Measurements from ENCODE around the gene COPG1. TPM values are rescaled to one million over a fixed set of nuclear protein-coding genes. Genes with fewer than 3 reads are reported as not detected.

Gene COPG1
- total and polyA plus RNA-seq, 10 of the 15 experiments (the other 5 are each of a cell fraction or from before 2014, with no cell fraction given): 54.8 to 143 (median 91.2) TPM

GRCh38 chr3:129278439-129278965 lies 29.1 kb downstream of the COPG1 start, which contains the start of gene HMCES (continued):
- TF ChIP-seq, protein P1, sequence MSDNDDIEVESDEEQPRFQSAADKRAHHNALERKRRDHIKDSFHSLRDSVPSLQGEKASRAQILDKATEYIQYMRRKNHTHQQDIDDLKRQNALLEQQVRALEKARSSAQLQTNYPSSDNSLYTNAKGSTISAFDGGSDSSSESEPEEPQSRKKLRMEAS (IDR thresholded peaks at IDR 0.05; ENCODE audit: low read depth, low read length): no peak
- peak; percentile 56; the same call in 1 of the 2 replicates for TF ChIP-seq CBFB (IDR thresholded peaks at IDR 0.05; ENCODE audit: low read depth)
- TF ChIP-seq ZBED1 (IDR thresholded peaks at IDR 0.05; ENCODE audit: borderline replicate concordance): 0 out of 2 replicates have a peak, but pooled peaks have one; percentile 28
- TF ChIP-seq SMAD5 (IDR thresholded peaks at IDR 0.05; ENCODE audit: low read depth): 0 out of 2 replicates have a peak, but pooled peaks have one; percentile 40
- TF ChIP-seq ZSCAN29 (IDR thresholded peaks at IDR 0.05): no peak
- TF ChIP-seq ZNF24 (IDR thresholded peaks at IDR 0.05): peak; percentile 32; the same call in 1 of the 2 replicates
- TF ChIP-seq ZNF622 (IDR thresholded peaks at IDR 0.05): no peak
- 0 out of 2 replicates have a peak, but pooled peaks have one; percentile 28 for TF ChIP-seq NBN (IDR thresholded peaks at IDR 0.05)
- no peak for TF ChIP-seq NFYB (IDR thresholded peaks at IDR 0.05; ENCODE audit: insufficient read depth, low read depth, low read length)
- no peak for TF ChIP-seq RUNX3 (IDR thresholded peaks at IDR 0.05; ENCODE audit: low read length)
- TF ChIP-seq BCL11A (IDR thresholded peaks at IDR 0.05; ENCODE audit: low read depth, low read length): no peak
- no peak for TF ChIP-seq BMI1 (IDR thresholded peaks at IDR 0.05; ENCODE audit: borderline replicate concordance)
- TF ChIP-seq BCL3 (IDR thresholded peaks at IDR 0.05; ENCODE audit: borderline replicate concordance, insufficient read depth, low read depth, low read length, poor library complexity, severe bottlenecking): peak; percentile 32
- TF ChIP-seq NR2C2 (IDR thresholded peaks at IDR 0.05; ENCODE audit: borderline replicate concordance, control insufficient read depth, insufficient read length, low read depth): no peak
- no peak for TF ChIP-seq ESRRA (IDR thresholded peaks at IDR 0.05; ENCODE audit: low read length)
- TF ChIP-seq, protein P2, sequence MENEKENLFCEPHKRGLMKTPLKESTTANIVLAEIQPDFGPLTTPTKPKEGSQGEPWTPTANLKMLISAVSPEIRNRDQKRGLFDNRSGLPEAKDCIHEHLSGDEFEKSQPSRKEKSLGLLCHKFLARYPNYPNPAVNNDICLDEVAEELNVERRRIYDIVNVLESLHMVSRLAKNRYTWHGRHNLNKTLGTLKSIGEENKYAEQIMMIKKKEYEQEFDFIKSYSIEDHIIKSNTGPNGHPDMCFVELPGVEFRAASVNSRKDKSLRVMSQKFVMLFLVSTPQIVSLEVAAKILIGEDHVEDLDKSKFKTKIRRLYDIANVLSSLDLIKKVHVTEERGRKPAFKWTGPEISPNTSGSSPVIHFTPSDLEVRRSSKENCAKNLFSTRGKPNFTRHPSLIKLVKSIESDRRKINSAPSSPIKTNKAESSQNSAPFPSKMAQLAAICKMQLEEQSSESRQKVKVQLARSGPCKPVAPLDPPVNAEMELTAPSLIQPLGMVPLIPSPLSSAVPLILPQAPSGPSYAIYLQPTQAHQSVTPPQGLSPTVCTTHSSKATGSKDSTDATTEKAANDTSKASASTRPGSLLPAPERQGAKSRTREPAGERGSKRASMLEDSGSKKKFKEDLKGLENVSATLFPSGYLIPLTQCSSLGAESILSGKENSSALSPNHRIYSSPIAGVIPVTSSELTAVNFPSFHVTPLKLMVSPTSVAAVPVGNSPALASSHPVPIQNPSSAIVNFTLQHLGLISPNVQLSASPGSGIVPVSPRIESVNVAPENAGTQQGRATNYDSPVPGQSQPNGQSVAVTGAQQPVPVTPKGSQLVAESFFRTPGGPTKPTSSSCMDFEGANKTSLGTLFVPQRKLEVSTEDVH (IDR thresholded peaks at IDR 0.05; ENCODE audit: low read depth, partially characterized antibody): no peak
- peak; percentile 18; the same call in 1 of the 2 replicates for TF ChIP-seq BACH1 (IDR thresholded peaks at IDR 0.05; ENCODE audit: borderline replicate concordance)
- TF ChIP-seq E4F1 (IDR thresholded peaks at IDR 0.05; ENCODE audit: borderline replicate concordance, partially characterized antibody): no peak
- TF ChIP-seq RELB (IDR thresholded peaks at IDR 0.05; ENCODE audit: low read depth): peak; percentile 28; the same call in 1 of the 2 replicates
- no peak for TF ChIP-seq NFIC (IDR thresholded peaks at IDR 0.05; ENCODE audit: low read depth, low read length)
- peak; percentile 78; the same call in 1 of the 2 replicates for TF ChIP-seq RB1 (IDR thresholded peaks at IDR 0.05; ENCODE audit: borderline replicate concordance)
- TF ChIP-seq CHD1 (IDR thresholded peaks at IDR 0.05; ENCODE audit: low read depth, low read length): no peak
- TF ChIP-seq EED (IDR thresholded peaks at IDR 0.05; ENCODE audit: low read depth): no peak
- no peak for TF ChIP-seq CBX5 (IDR thresholded peaks at IDR 0.05; ENCODE audit: low read depth)
